ENCODE data around the gene IRF2.

Gene IRF2

GRCh38 chr4:184448821-184449220 is 25.5 kb downstream of the IRF2 start:
- Mint-ChIP-seq H3K27me3 (ENCODE audit: low read depth, poor library complexity) (peaks cover 7% of the 10 kb centered on the region), H3K36me3 (ENCODE audit: low read depth) (no peaks in the 10 kb centered on the region), H3K27ac (peak overlapping the region; percentile 80), H3K4me1 (peaks cover 60% of the 10 kb centered on the region), H3K9me3 (no peaks in the 10 kb centered on the region), H3K4me3 (no peak overlapping the region)
- no peak for TF ChIP-seq CTCF (IDR thresholded peaks at IDR 0.05)
- no peak for DNase-seq

GRCh38 chr4:184448141-184448540 is 26.2 kb downstream of the IRF2 start:
- DNase-seq, result no peak
- H3K4me1 Mint-ChIP-seq, result peaks cover 57% of the 10 kb centered on the region

GRCh38 chr4:184447664-184448063 is 26.7 kb downstream of the IRF2 start:
- peak; percentile 27 for DNase-seq
- no peak for TF ChIP-seq CTCF (IDR thresholded peaks at IDR 0.05)

More at GRCh38 chr4:184448141-184448540, 26.2 kb downstream of the IRF2 start:
- H3K27ac Mint-ChIP-seq, result no peak overlapping the region
- no peak for TF ChIP-seq CTCF (IDR thresholded peaks at IDR 0.05)
- H3K27me3 Mint-ChIP-seq (ENCODE audit: low read depth, poor library complexity), result peaks cover 7% of the 10 kb centered on the region
- no peaks in the 10 kb centered on the region for H3K36me3 Mint-ChIP-seq (ENCODE audit: low read depth)
- peak overlapping the region; percentile 41 for H3K4me3 Mint-ChIP-seq
- H3K9me3 Mint-ChIP-seq, result no peaks in the 10 kb centered on the region

GRCh38 chr4:184446132-184446658 is 28.2 kb downstream of the IRF2 start:
- Mint-ChIP-seq H3K27me3 (ENCODE audit: low read depth, poor library complexity) (peaks cover 7% of the 10 kb centered on the region), H3K36me3 (ENCODE audit: low read depth) (no peaks in the 10 kb centered on the region), H3K9me3 (no peaks in the 10 kb centered on the region), H3K27ac (no peak overlapping the region), H3K4me3 (no peak overlapping the region), H3K4me1 (peaks cover 55% of the 10 kb centered on the region)
- DNase-seq, result no peak
- TF ChIP-seq CTCF (IDR thresholded peaks at IDR 0.05), result no peak

More at GRCh38 chr4:184447664-184448063, 26.7 kb downstream of the IRF2 start:
- Mint-ChIP-seq H3K4me3 (peak overlapping the region; percentile 41), H3K27me3 (ENCODE audit: low read depth, poor library complexity) (peaks cover 7% of the 10 kb centered on the region), H3K36me3 (ENCODE audit: low read depth) (no peaks in the 10 kb centered on the region), H3K4me1 (peaks cover 57% of the 10 kb centered on the region), H3K9me3 (no peaks in the 10 kb centered on the region), H3K27ac (peak overlapping the region; percentile 84)

GRCh38 chr4:184444953-184445309 is 29.4 kb downstream of the IRF2 start:
- Mint-ChIP-seq H3K4me1 (peaks cover 61% of the 10 kb centered on the region), H3K27ac (no peak overlapping the region), H3K36me3 (ENCODE audit: low read depth) (no peaks in the 10 kb centered on the region), H3K27me3 (ENCODE audit: low read depth, poor library complexity) (peaks cover 7% of the 10 kb centered on the region), H3K9me3 (no peaks in the 10 kb centered on the region), H3K4me3 (no peak overlapping the region)
- TF ChIP-seq CTCF (IDR thresholded peaks at IDR 0.05), result no peak
- DNase-seq, result no peak

- no peaks in the 10 kb centered on the region for H3K9me3 Mint-ChIP-seq
- H3K27ac Mint-ChIP-seq, result no peak overlapping the region
- no peak for DNase-seq
- no peaks in the 10 kb centered on the region for H3K36me3 Mint-ChIP-seq (ENCODE audit: low read depth)
- H3K4me3 Mint-ChIP-seq, result no peak overlapping the region
- H3K4me1 Mint-ChIP-seq, result peaks cover 60% of the 10 kb centered on the region
- peaks cover 7% of the 10 kb centered on the region for H3K27me3 Mint-ChIP-seq (ENCODE audit: low read depth, poor library complexity)
- no peak for TF ChIP-seq CTCF (IDR thresholded peaks at IDR 0.05)
These were observed 30.0 kb downstream of the IRF2 start for GRCh38 chr4:184444215-184444952.
